ENCODE data around the gene QRFP. TPM values are rescaled to one million over a fixed set of nuclear protein-coding genes. Genes with fewer than 3 reads are reported as not detected.

QRFP gene
- polyA plus RNA-seq, 1 of the 3 experiments (the other 2 are of a cell fraction): not detected

DNA sequence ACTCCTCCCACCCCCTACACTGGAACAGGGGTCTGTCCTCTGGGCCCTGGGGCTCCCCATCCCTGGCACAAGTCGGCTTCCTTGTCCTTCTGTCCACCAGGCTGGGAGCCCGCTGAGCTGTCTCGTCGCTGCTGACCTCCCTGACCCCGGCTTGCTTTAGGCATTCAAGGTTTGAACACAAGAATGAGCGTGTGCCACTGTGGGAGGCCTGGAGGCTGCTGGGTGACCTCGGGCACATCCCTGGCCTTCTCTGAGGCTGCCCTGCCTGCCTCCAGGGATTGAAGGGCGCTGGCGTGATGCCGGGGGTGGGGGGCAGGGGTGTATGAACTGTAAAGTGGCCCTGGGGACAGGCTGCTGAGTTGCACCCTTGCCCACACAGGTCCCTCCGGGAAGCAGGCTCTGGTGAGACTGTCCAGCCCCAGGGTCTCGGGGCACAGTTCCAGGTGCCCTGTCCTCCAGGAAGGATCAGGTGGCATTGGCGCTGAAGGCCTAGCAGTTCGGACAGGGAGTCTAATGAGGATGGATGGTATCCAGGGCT lies 24.2 kb upstream of the QRFP start:
- 70% methylated on average over 6 of the region's 14 CpGs for WGBS (ENCODE audit: low lambda C conversion rate)
- Histone ChIP-seq H3K36me3 (replicated peaks in 1 of 2; ENCODE audit: control insufficient read depth in 1 of 2, insufficient read depth in 2 of 2, low read length in 1 of 2) (no peaks in the 10 kb centered on the region), H4K20me1 (ENCODE audit: insufficient read depth) (no peaks in the 10 kb centered on the region), H3K9ac (no peak overlapping the region), H3F3A (replicated peaks; ENCODE audit: insufficient read depth) (no peaks in the 10 kb centered on the region), H3K27ac (ENCODE audit: low read depth in 2 of 2, low read length in 1 of 2) (no peak overlapping the region), H3K9me3 (no peaks in the 10 kb centered on the region), H2AFZ (ENCODE audit: low read depth) (no peak overlapping the region), H3K9me2 (no peaks in the 10 kb centered on the region), H3K79me2 (ENCODE audit: insufficient read depth) (no peaks in the 10 kb centered on the region), H3K4me1 (ENCODE audit: control insufficient read depth in 1 of 2, insufficient read depth in 2 of 2, low read depth in 1 of 2, low read length in 1 of 2) (no peaks in the 10 kb centered on the region), H3K27me3 (ENCODE audit: insufficient read depth) (no peaks in the 10 kb centered on the region; the same call in 1 of the 2 replicates), H3K4me2 (no peak overlapping the region), H3K4me3 (ENCODE audit: low read depth in 2 of 2, low read length in 1 of 2) (no peak overlapping the region)
- POLR2A ChIA-PET: no interaction called here
- no peak for DNase-seq
- CTCF ChIA-PET: interaction anchor here (1.2 to 1.5 kb wide), 2 partner anchors 14 to 54 kb away, joined by 3 to 5 read pairs; no protein-coding TSS in a partner anchor
- TF ChIP-seq MEF2A (IDR thresholded peaks at IDR 0.05; ENCODE audit: borderline replicate concordance, low read depth) (no peak), TCF12 (IDR thresholded peaks at IDR 0.05) (no peak), RFX5 (IDR thresholded peaks at IDR 0.05; ENCODE audit: low read length) (no peak), EP300 (IDR thresholded peaks at IDR 0.05; ENCODE audit: borderline replicate concordance in 1 of 2, low read depth in 1 of 2, low read length in 1 of 2) (no peak), ZBTB33 (IDR thresholded peaks at IDR 0.05; ENCODE audit: borderline replicate concordance, low read depth) (no peak), GABPA (IDR thresholded peaks at IDR 0.05; ENCODE audit: low read depth) (no peak), GATA2 (CRISPR knock-in tag; IDR thresholded peaks at IDR 0.05) (no peak), SMC3 (IDR thresholded peaks at IDR 0.05; ENCODE audit: low read depth, low read length) (no peak), JUND (IDR thresholded peaks at IDR 0.05) (no peak), POLR2AphosphoS5 (IDR thresholded peaks at IDR 0.05; ENCODE audit: low read depth, low read length) (no peak), RXRA (IDR thresholded peaks at IDR 0.05; ENCODE audit: borderline replicate concordance, low read depth) (no peak), TAF1 (IDR thresholded peaks at IDR 0.05; ENCODE audit: borderline replicate concordance, low read depth, low read length) (no peak), SIN3A (IDR thresholded peaks at IDR 0.05; ENCODE audit: borderline replicate concordance, low read depth, low read length) (no peak), YY1 (IDR thresholded peaks at IDR 0.05; ENCODE audit: low read depth) (no peak), MXI1 (IDR thresholded peaks at IDR 0.05; ENCODE audit: low read depth, low read length) (no peak), EZH2phosphoT487 (IDR thresholded peaks at IDR 0.05; ENCODE audit: borderline replicate concordance, low read depth) (no peak)
- TF ChIP-seq, protein P1, sequence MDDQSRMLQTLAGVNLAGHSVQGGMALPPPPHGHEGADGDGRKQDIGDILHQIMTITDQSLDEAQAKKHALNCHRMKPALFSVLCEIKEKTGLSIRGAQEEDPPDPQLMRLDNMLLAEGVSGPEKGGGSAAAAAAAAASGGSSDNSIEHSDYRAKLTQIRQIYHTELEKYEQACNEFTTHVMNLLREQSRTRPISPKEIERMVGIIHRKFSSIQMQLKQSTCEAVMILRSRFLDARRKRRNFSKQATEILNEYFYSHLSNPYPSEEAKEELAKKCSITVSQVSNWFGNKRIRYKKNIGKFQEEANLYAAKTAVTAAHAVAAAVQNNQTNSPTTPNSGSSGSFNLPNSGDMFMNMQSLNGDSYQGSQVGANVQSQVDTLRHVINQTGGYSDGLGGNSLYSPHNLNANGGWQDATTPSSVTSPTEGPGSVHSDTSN (IDR thresholded peaks at IDR 0.05): no peak
- TF ChIP-seq, protein P2, sequence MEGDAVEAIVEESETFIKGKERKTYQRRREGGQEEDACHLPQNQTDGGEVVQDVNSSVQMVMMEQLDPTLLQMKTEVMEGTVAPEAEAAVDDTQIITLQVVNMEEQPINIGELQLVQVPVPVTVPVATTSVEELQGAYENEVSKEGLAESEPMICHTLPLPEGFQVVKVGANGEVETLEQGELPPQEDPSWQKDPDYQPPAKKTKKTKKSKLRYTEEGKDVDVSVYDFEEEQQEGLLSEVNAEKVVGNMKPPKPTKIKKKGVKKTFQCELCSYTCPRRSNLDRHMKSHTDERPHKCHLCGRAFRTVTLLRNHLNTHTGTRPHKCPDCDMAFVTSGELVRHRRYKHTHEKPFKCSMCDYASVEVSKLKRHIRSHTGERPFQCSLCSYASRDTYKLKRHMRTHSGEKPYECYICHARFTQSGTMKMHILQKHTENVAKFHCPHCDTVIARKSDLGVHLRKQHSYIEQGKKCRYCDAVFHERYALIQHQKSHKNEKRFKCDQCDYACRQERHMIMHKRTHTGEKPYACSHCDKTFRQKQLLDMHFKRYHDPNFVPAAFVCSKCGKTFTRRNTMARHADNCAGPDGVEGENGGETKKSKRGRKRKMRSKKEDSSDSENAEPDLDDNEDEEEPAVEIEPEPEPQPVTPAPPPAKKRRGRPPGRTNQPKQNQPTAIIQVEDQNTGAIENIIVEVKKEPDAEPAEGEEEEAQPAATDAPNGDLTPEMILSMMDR (IDR thresholded peaks at IDR 0.05): no peak
- TF ChIP-seq, protein P3, sequence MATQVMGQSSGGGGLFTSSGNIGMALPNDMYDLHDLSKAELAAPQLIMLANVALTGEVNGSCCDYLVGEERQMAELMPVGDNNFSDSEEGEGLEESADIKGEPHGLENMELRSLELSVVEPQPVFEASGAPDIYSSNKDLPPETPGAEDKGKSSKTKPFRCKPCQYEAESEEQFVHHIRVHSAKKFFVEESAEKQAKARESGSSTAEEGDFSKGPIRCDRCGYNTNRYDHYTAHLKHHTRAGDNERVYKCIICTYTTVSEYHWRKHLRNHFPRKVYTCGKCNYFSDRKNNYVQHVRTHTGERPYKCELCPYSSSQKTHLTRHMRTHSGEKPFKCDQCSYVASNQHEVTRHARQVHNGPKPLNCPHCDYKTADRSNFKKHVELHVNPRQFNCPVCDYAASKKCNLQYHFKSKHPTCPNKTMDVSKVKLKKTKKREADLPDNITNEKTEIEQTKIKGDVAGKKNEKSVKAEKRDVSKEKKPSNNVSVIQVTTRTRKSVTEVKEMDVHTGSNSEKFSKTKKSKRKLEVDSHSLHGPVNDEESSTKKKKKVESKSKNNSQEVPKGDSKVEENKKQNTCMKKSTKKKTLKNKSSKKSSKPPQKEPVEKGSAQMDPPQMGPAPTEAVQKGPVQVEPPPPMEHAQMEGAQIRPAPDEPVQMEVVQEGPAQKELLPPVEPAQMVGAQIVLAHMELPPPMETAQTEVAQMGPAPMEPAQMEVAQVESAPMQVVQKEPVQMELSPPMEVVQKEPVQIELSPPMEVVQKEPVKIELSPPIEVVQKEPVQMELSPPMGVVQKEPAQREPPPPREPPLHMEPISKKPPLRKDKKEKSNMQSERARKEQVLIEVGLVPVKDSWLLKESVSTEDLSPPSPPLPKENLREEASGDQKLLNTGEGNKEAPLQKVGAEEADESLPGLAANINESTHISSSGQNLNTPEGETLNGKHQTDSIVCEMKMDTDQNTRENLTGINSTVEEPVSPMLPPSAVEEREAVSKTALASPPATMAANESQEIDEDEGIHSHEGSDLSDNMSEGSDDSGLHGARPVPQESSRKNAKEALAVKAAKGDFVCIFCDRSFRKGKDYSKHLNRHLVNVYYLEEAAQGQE (IDR thresholded peaks at IDR 0.05; ENCODE audit: low read depth, low read length): no peak

All from SK-N-SH (cell line).